Measurements from ENCODE around the gene USP9Y. TPM values are rescaled to one million over a fixed set of nuclear protein-coding genes. Genes with fewer than 3 reads are reported as not detected.

The USP9Y gene
- 10 to 100 TPM in 2 of 5 donors, 1 to 10 TPM in 1, not detected in 2; 6.8 to 36.2 (median 24.5) TPM for total RNA-seq
- 10 to 100 TPM in 1 of 3 donors, 1 to 10 TPM in 1, not detected in 1; 8.3 to 21.0 TPM for polyA plus RNA-seq
- long read RNA-seq, donor 1, result 0 reads
- long read RNA-seq, donor 2, result 0 reads
- long read RNA-seq, donor 3, partial matches to known transcripts, result 0 of 1 reads
- long read RNA-seq, donor 3, other reads (novel, unspliced or antisense), result 0 of 1 reads
- long read RNA-seq, donor 4, result 0 reads
- long read RNA-seq, donor 5, result 0 reads
- long read RNA-seq, donor 6, result 0 reads
- long read RNA-seq, donor 7, result 0 reads
- long read RNA-seq, donor 8, result 0 reads
- long read RNA-seq, donor 9, partial matches to known transcripts, result 0 of 1 reads
- long read RNA-seq, donor 9, other reads (novel, unspliced or antisense), result 0 of 1 reads
- long read RNA-seq, donor 10, result 0 reads

DNA sequence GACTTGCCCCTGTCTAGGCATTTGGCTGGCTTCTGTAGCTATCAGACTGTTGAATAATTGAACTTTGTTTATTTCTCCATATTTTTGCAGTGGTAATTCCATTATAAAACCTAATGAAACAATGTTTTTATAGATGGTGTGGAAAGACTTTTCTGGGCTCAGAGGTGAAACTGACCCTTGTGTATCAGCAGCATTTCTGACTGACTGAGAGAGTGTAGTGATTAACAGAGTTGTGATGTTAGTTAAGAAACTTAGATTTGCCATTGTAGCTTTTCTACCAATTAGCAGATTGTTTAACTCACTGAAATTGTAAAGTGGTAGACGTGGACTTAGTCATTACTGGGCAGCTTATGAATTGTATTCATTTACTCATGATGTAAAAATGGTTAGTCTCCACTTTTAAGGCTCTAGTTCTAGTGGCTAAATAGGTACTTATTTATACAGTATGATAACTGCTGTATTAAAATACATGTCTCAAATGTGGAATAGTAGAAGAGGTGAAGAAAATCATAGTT is at the start of gene USP9Y:
Gene USP9Y, plus strand, starts transcription at position 51 of the 515 bp plus-strand sequence. CDS start 8,217 bp downstream, outside the sequence.
- Histone ChIP-seq H3K4me3 (no peak within 1 kb of the TSS), H3K27me3 (no peaks in the 10 kb centered on the region), H3K4me1 (no peaks in the 10 kb centered on the region), H3K9me3 (peaks cover 0 to 16% (median 0%) of the 10 kb centered on the region in 4 donors), H3K36me3 (peaks cover 0 to 20% (median 0%) of the 10 kb centered on the region in 4 donors), H3K27ac (no peak within 1 kb of the TSS)
- no peak for TF ChIP-seq POLR2AphosphoS5 (IDR thresholded peaks at IDR 0.05)
- TF ChIP-seq EP300 (IDR thresholded peaks at IDR 0.05), result no peak
- TF ChIP-seq, protein P1, sequence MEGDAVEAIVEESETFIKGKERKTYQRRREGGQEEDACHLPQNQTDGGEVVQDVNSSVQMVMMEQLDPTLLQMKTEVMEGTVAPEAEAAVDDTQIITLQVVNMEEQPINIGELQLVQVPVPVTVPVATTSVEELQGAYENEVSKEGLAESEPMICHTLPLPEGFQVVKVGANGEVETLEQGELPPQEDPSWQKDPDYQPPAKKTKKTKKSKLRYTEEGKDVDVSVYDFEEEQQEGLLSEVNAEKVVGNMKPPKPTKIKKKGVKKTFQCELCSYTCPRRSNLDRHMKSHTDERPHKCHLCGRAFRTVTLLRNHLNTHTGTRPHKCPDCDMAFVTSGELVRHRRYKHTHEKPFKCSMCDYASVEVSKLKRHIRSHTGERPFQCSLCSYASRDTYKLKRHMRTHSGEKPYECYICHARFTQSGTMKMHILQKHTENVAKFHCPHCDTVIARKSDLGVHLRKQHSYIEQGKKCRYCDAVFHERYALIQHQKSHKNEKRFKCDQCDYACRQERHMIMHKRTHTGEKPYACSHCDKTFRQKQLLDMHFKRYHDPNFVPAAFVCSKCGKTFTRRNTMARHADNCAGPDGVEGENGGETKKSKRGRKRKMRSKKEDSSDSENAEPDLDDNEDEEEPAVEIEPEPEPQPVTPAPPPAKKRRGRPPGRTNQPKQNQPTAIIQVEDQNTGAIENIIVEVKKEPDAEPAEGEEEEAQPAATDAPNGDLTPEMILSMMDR (IDR thresholded peaks at IDR 0.05), result no peak
- 87 to 100% (median 89%) methylated on average over 1 of the region's 1 CpG; no CpG with 5 or more reads in 2 of the 5 donors for WGBS, 5 donors
- intact Hi-C loops (cut with DNase I; ENCODE audit: low total_unique reads), result no loop called here
- DNase-seq, result no peak

GRCh38 chrY:12651621-12652036 is 49.4 kb upstream of the USP9Y start:
- WGBS, 5 donors, result 51 to 71% (median 54%) methylated on average over 4 of the region's 4 CpGs; no CpG with 5 or more reads in 2 of the 5 donors
- intact Hi-C loops (cut with DNase I; ENCODE audit: low total_unique reads), result no loop called here
- DNase-seq, result no peak
- no peaks in the 10 kb centered on the region for H3K27me3 ChIP-seq
- no peaks in the 10 kb centered on the region for H3K4me1 ChIP-seq
- no peaks in the 10 kb centered on the region for H3K9me3 ChIP-seq
- TF ChIP-seq POLR2AphosphoS5 (IDR thresholded peaks at IDR 0.05) (no peak), EP300 (IDR thresholded peaks at IDR 0.05) (no peak), POLR2A (IDR thresholded peaks at IDR 0.05) (no peak)
- TF ChIP-seq, protein P1 (IDR thresholded peaks at IDR 0.05), result no peak
- H3K27ac ChIP-seq, result no peak overlapping the region
- no peak overlapping the region for H3K4me3 ChIP-seq
- H3K36me3 ChIP-seq, result no peaks in the 10 kb centered on the region

GRCh38 chrY:12661745-12662681 is 39.0 kb upstream of the USP9Y start:
- no peak for DNase-seq
- peaks cover 0 to 19% (median 0%) of the 10 kb centered on the region in 4 donors for H3K4me1 ChIP-seq
- no peaks in the 10 kb centered on the region for H3K9me3 ChIP-seq
- H3K4me3 ChIP-seq, result peak overlapping the region in 2 of 4 donors; percentile 61 to 64
- H3K36me3 ChIP-seq, result no peaks in the 10 kb centered on the region
- TF ChIP-seq, protein P1 (IDR thresholded peaks at IDR 0.05), result no peak
- no peak for TF ChIP-seq POLR2A (IDR thresholded peaks at IDR 0.05)
- TF ChIP-seq EP300 (IDR thresholded peaks at IDR 0.05), result no peak
- TF ChIP-seq POLR2AphosphoS5 (IDR thresholded peaks at IDR 0.05), result no peak
- H3K27me3 ChIP-seq, result no peaks in the 10 kb centered on the region
- intact Hi-C loops (cut with DNase I; ENCODE audit: low total_unique reads), result no loop called here
- H3K27ac ChIP-seq, result peak overlapping the region in 2 of 5 donors; percentile 83 to 84
- WGBS, 5 donors, result 0 to 2% (median 0%) methylated on average over 35 to 39 of the region's 41 CpGs; no CpG with 5 or more reads in 2 of the 5 donors

Measured in stomach (tissue), 19 donors.